ENCODE results near the gene HDAC2. TPM values are rescaled to one million over a fixed set of nuclear protein-coding genes. Genes with fewer than 3 reads are reported as not detected.

HDAC2 gene
- total RNA-seq, 1 experiment from 2014 or later = 87.3 TPM

GRCh38 chr6:113888493-113888892 lies 82.5 kb downstream of the HDAC2 start:
- Histone ChIP-seq H3K4me1 (replicated peaks) (no peaks in the 10 kb centered on the region), H3K36me3 (no peaks in the 10 kb centered on the region), H3K4me3 (no peak overlapping the region), H3K27ac (no peak overlapping the region), H3K27me3 (replicated peaks) (no peaks in the 10 kb centered on the region), H3K9me3 (replicated peaks) (0 out of 2 replicates have a peak, but pooled peaks cover 3% of the 10 kb centered on the region)
- DNase-seq (ENCODE audit: low read depth in 1 of 2, low spot score in 2 of 2) = no peak

DNA sequence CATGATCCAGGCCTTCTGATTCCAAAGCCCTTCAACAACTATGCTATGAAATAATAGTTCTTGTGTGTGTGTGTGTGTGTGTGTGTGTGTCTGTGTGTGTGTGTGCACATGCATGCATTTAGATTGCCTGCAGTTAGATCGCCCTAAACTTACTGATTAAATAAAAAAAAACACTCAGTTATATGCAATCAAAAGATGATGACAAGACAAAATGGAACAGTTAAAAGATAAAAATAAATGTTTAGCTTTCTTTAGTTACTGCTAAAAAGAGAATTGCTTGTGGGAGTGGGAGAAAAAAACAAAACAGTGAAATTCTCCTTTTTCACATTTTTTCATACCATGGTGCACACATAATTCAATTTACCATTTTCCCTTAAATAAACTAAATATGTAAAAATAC lies 84.4 kb downstream of the HDAC2 start:
- Histone ChIP-seq H3K4me3 (no peak overlapping the region), H3K9me3 (replicated peaks) (no peaks in the 10 kb centered on the region), H3K27ac (no peak overlapping the region), H3K36me3 (no peaks in the 10 kb centered on the region), H3K27me3 (replicated peaks) (no peaks in the 10 kb centered on the region), H3K4me1 (replicated peaks) (no peaks in the 10 kb centered on the region)
- no peak for DNase-seq (ENCODE audit: low read depth in 1 of 2, low spot score in 2 of 2)

DNA sequence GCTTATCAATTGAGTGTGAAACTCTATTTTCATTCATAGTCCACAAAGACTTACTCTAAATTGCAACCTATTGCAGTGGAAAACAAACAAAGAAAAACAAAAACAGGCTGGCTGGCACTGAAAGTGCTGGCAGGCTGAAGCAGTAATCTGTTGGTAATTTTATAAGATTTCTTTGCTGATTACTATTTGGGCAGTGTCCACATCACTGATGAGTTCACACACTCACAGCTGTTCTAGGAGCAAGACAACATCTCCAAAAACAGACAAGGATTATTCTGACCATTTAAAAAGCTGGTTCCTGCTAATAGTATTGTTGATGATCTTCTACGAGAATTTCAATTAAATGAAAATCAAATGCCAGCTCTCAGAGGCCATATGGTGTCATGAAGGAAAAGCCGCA lies 86.9 kb downstream of the HDAC2 start:
- no peak overlapping the region for H3K4me3 ChIP-seq
- H3K9me3 ChIP-seq (replicated peaks) = no peaks in the 10 kb centered on the region
- no peak overlapping the region for H3K27ac ChIP-seq
- no peak for DNase-seq (ENCODE audit: low read depth in 1 of 2, low spot score in 2 of 2)
- H3K4me1 ChIP-seq (replicated peaks) = peaks cover 4% of the 10 kb centered on the region; the same call in 1 of the 2 replicates
- H3K36me3 ChIP-seq = no peaks in the 10 kb centered on the region
- no peaks in the 10 kb centered on the region for H3K27me3 ChIP-seq (replicated peaks)

Other genes starting within 250 kb of the HDAC2 start
- gene MARCKS, start 113.8 kb downstream of the HDAC2 start, total RNA-seq (2014; rRNA removed; shearing (Covaris generic)) = 148 and 159 TPM in 2 replicates

Measured in SJSA1 (cell line).